G401 (cell line): ENCODE data around the gene RASGRP1. TPM values are rescaled to one million over a fixed set of nuclear protein-coding genes. Genes with fewer than 3 reads are reported as not detected.

Source experiments
- DNase-seq: peaks from one replicate; pipeline ENCODE4 v3.0.0-alpha.2; 2015; ENCODE audit warnings: low spot score
- in situ Hi-C: cut with HindIII; loops from 2 replicates; pipeline ENCODE4 v1.10.0; 2016; ENCODE audit warnings: low sequenced_read_pairs, mixed read lengths
- total RNA-seq: library from RNA; depleted of rRNA; stranded (reverse); fragments of >200 nt; shearing (Covaris generic); gene quantifications from 2 replicates; pipeline ENCODE4 v1.2.3, GENCODE V29; 2014

The RASGRP1 gene
- total RNA-seq, 1 experiment from 2014 or later: not detected

DNA sequence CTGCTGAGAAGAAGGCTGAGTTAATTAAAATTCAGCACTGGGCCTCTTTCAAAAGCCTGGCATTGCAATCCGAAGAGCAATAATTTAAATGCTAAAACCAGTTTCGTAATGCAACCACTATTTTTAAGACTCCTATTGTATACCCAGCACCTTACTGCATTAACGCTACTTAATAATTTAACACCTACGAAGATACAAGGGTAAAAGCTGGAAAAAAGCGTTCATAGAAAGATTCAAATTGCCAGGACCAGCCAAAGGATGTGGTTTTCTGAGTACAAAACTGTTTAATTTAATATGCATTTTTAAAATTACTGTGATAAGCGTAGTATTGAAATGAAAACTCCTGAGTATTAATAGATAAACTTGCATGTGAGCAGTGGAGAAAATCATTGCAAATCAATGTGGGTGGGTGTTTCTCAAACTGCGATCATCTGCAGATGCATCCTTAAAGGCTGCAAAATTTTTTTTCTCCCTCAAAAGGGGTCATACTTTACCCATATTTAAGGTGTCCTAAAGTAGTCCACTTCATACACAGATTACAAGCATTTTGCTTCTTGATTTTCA is 12.9 kb upstream of the RASGRP1 start:
- DNase-seq: no peak
- in situ Hi-C loops: no loop called here

DNA sequence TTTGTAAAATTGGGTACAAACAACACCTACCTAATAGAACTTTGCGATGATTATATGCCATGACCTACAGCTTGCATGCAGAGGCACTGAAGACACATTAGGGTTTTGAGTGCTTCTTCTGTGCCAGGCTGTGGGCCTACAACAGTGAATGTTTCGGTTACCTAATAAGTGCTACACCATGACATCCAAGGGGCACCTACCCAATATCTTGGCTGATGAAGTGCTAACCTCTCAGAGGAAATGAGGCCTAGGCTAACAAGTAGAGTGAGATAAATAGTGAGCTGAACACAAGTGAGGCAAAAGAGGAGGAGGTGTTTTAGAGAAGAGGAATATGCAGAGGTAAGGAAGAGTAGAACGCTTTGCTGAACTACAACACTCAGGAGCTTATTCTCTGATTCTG is 12.2 kb upstream of the RASGRP1 start:
- in situ Hi-C loops: no loop called here

DNA sequence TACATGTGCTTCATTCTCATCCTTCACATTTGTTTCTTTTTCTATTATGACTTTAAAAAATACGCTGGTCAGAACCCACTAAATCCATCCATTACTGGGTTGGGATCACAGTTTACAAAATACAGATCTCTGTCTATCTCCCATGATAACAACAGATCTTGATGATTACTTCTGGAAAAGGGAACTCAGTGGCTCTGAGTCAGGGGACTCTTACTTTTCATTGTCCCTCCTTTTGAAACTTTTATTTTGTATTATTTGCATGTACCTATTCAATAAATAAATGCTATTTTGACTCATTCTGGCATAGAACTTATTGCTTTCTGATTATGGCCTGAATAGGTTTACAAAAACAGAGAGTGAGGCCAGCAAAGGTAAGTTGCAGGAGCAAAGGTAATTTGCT is 11.6 kb upstream of the RASGRP1 start:
- in situ Hi-C loops: no loop called here
- DNase-seq: no peak

More for the DNA sequence above, 12.2 kb upstream of the RASGRP1 start:
- DNase-seq: no peak

DNA sequence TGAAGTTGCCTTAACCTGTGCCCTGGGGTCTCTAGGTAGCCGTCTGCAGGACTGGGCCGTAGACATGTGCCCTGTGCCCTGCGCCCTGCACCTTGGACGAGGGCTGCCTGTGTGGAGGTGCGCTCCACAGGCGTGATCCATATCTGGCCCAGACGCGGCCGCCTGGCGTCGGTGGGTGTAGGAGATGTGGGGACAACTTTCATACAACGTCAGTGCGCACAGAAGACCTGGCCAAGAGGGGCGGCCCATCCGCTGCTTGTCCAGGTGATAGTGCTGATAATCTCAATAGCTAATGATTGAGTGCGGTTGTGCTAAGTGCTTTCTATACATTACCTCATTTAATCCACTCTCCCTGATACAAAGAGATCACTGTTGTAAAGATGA is 665 bp upstream of the RASGRP1 start:
- in situ Hi-C loops: no loop called here

DNA sequence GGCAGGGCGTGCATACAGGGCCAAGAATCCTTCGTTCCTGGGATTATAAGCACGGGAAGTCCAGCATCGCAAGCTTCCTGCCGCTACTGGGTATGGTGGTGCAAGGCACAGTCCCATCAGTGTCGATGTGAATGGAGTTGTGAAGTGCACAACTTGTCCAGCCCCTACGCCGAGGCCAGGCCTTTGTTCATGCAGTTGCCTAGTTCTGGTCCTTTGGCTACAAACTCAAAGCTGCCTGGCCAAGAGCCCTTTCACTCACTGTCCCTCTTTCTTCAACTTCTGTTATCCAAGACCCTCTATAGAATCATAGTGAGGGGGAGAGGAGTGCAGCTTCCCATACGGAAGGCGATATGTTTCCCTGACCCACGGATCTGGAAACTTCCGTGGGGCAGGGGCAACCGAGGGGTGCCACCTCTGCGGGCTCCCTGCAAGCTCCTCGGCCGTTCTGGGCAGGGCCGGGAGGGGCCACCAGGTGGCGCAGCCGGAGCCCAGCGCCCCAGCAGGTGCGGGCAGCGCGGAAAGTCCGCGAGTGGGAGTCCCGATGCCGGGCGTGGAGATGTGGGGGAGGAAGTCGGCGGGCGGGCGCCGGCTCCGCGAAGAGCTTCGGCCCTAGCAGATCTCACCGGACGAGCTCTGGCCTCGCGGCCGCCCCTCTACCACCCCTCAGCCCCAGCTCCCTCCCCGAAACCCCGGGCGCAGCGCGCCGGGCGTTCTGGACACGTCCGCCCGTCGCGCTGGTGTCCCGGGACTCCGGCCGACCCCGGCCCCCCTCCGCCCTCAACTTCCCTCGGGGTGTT is 693 bp downstream of the RASGRP1 start:
- in situ Hi-C loops: no loop called here
- DNase-seq: peak; percentile 72

More for the DNA sequence above, 665 bp upstream of the RASGRP1 start:
- peak; percentile 42 for DNase-seq

DNA sequence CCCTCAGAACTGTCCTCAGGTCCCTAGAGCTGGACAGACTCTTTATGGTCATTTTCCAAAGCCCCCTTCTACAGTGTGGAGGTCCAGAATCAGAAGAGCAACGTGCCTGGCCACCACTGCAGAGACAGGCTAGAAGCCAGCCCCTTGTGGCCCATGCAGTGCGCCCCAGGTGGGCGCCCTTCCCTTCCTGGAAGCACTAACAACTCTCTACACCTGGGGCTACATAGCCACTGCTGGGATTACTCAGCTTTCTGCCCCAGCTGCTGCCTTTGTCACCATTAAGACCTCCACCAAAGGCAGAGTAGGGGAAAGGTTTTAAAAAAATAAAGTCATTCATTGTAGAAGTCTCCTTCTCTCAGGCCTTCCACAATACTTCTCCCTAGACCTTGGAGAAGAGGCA is 2.3 kb downstream of the RASGRP1 start:
- in situ Hi-C loops: no loop called here
- no peak for DNase-seq

DNA sequence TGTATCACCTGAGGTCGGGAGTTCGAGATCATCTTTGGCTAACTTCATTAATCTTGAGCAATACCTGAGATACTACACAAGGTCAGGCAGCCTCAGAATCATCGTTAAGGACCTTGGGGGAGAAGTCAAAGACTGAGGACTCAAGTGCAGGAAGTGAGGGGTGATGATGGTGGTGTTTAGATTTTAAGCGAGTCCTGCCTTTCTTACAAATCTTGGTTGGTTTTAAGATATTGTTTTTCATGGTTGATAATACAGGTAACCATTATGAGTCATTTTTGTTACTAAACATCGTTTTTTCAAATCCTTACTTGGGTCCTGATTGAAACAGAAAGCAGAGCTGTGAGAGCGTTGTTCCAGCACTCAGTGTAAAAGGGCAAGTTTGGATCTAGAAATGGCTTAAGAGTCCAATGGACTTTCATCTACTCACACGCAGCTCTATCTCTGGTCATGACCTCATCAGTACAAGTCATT is 4.1 kb downstream of the RASGRP1 start:
- DNase-seq: peak; percentile 40
- in situ Hi-C loops: no loop called here

DNA sequence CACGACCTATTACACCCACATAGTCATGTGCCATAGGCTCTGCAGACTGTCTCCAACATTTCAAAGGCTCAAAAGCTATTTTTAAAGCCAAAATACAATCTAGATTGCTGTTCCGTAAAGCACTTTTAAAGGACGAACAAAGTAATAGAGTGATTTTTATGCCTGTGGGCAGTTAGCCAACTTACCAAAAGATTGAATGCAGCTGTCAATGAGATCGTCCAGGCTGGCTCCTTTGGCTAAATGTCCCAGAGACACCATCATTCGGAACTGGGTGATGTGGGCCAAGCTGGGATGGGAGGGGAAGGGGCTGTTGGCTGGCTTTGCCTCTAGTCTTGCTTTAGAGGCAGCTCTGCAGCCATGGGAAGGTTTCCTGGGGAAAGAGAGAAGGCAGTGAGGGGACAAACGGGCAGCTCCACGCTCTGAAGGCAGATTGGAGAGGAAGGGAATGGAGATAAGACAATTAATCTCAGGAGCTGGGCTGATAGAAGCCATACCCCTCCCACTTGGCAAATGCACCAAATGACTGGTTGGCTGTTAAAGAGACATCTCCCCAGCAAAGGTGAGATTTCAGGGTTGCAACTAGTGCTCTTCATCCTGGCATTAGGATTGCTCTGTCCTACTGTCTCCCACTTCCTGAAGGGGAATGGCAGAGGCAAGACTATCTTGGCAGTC is 4.8 kb downstream of the RASGRP1 start:
- DNase-seq: peak; percentile 93
- in situ Hi-C loops: no loop called here

DNA sequence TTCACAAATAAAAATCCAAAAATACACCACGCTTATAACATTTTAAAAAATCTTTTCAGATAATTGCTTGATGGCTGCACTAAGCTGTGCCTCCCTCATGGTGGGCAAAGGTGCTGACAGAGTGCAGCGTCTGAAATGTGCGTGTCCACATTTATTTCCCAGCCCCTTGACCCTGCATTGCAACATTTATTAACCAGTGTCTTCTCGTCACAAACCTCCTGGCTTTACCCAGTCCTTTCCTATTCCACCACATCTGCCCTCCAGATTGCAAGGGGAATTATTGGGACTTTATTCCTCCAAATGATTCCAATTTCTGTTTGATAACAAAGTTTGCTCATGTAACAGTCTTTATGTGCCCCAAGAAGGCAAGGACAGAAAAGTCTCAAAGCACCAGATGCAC is 5.5 kb downstream of the RASGRP1 start:
- in situ Hi-C loops: no loop called here
- peak; percentile 19 for DNase-seq

DNA sequence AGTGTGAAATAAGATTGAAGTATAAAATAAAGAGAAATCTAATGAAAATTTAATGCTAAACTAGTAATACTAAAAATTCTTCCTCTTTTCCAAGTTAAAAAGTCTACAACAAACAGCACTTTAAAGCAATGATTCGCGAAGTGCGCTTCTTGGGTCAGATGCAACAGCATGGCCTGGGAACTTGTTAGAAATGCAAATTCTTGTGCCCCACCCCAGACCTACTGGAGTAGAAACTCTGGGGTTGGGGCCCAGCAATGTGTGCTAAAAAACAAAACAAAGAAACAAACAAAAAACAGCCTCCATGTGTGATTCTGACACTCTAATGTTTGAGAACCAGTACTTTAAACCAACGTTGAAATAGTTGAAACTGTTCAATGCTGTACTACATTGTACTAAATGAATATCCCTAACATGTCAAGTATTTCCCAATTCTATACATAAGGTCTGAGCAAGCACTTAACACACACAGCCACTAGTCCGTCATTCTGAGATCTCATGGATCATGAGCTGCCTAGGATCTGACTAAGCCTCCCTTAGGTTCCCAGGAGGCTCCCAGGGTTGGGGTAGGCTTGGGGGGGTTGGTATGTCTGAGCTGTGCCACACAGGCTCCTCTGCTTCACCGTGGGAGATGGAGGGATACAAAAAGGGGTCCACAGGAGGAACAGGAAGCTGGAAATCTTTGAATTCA is 6.1 kb downstream of the RASGRP1 start:
- in situ Hi-C loops: no loop called here
- DNase-seq: peak; percentile 41

DNA sequence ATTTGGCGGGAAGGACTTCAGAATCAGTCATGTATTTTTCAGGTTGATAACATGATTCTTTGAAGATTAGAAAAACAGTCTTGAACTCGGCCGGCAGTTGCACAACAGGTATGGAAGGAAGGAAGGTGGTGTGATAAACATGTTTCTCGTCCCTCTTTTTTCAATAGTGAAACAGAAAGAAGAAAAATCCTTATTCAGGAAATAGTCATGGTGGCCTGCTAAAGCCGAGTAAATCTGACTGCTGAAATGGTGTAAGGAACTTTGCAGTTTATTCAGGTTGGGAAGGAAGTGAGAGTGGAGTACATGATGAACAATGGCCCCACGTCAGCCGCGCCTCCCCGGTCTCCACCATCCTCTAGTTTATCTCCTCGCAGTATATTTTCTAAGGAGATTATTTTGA is 6.7 kb downstream of the RASGRP1 start:
- peak; percentile 46 for DNase-seq
- in situ Hi-C loops: no loop called here

DNA sequence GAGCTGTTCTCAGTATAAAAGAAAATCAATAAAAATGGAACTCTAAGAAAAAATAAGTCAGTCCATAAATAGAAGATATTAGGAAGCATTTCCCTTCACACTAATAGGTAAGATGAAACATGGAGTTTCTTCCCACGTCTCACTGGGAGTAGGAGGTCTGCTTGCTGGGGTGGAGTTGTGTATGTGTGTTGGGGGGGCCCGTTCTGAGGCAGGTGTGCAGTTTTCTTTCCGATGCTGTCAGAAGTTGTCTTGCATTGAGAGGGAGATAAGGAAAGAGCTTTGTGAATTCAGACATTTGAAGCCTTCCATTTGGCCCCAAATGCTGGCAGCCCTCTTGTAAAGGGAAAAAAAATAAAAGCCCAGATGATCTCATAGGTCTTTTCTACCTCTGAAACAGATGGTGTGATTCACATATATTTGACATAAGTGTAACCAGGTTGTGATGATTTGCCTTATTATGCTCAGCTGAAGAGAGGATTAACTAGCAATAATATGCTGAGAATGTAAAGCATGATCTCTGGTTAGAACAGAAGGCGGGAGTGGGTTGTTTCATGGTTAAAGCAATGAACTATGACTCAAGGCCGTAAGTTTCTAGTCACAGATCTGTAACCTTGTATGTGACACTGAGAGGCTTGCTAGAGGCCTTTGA is 8.8 kb downstream of the RASGRP1 start:
- in situ Hi-C loops: no loop called here
- peak; percentile 63 for DNase-seq

DNA sequence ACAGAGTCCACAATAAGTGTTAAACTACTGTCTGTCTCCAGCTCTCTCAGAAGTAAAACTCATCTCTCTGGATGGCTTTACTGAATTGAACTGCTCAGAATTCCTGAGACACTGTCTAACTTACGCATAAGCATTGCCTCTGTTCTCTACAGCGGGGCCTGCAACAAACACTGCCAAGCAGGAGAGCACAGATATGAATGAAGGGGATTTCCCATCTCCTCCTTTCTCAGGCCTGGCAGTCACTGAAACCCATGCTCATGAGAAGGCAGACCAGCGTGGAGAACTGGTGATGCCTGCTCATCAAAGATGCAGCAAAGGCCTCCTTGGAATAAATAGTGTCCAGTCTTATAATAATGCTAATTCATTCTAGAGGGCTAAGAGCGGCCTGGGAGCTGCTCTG is 10.3 kb downstream of the RASGRP1 start:
- in situ Hi-C loops: no loop called here
- no peak for DNase-seq

DNA sequence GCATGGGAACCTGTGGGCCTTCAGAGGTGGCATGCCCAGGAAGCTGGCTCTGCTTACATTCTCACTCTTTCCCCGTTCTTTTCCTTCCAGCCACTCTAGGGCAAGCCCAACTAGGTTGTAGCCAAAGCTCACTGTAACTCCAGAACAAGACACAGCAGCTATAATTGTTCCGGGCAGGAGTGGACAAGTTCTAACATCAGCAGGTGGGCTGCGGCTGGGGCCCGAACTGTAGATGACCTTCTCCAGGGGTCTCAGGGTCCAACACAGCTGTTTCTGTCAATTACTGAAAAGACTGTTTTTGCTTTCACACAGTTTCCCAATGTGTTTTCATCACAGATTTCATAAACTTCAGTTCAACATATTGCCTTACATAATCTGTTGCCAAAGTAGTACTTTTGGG is 11.5 kb downstream of the RASGRP1 start:
- peak; percentile 33 for DNase-seq
- in situ Hi-C loops: no loop called here

DNA sequence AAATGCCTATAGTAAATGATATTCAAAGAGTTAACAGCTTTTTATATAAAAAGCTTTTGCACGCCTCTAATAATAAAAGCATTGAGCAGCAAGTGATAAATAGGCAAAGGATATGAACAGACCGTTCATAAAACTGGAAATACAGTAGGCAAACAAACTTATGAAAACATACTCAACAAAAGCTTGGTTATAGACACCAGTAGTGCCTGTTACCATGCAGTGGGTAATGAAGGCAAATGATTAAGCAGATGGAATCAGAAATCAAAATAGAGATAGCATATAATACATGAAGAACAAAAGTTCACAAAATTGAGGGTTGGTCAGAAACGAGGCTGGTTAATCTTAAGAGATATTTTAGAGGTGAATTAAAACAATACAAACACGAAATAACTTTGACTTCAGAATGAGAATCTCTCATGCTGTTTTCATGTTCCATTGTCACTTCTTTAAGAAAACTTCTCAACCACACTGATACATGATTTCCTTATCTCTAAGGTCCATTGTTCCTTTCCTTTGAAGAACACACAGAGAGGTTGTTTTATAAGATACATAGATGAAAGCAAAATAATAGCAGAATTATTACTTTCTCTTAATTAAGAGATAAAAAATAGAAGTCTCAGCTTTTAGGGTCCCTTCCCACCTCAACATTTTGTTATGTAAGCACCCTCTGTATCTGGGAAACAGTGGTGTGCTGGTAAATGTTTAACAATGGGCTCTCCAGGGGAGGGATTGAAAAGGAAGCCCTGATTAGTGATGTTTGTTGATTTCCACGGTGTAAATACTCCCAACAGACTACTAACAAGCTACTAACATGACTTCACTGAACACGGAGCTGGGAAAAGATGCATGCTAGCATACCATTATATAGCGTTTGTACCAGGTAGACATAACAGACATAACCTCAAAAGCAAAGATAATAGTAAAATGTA is 12.6 kb downstream of the RASGRP1 start:
- in situ Hi-C loops: no loop called here
- DNase-seq: peak; percentile 30

DNA sequence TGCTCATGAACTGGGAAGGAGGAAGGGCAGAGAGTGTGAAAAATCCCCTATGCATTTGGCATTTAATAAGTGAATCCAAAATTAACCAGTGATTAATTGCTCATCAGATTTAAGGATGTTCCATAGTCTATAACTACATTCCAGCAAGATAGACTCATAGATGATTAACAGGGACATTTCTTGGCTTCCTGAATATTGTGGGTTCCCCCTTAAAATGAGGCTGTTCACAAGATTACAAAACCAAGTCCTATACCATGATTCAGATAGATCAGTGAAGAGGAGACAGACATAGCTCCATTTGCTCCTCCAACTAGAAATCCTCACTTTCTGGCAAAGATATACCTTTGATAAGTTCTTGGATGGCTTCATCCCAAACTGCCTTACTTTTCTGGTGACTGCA is 15.4 kb downstream of the RASGRP1 start:
- in situ Hi-C loops: no loop called here
- DNase-seq: no peak

DNA sequence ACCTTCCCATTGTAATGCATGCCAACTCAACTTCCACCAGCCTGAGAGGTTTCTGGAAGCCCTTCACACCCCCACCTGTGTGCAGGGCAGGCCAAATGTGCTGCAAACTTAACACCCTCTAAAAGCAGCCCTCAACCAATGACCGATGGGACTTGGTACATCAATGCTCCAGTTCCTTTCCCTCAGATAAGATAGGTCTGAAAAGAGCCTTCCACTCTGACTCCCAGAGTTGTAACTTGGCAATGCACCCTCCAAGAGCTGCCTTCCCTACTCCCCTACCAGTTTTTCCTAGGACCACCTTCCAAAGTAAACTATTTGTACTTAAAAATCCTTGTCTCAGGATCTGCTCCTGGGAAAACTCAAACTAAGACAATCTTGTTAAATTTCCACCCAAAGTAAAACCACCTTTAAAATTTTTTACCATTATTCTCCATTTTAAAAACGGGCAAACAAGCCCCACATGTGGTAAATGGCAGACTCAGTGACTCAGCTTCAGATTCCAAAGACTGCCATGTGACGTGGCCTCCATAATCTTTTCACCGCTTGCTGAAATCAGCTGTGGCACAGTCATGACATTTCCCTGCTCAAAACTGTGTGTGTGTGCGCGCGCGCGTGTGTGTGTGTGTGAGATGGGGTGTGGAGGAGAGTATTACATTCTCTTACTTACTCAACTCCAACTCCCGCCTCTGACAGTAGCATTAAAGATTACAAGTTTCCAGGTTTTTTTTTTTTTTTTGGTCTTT is 17.2 kb downstream of the RASGRP1 start:
- in situ Hi-C loops: no loop called here

DNA sequence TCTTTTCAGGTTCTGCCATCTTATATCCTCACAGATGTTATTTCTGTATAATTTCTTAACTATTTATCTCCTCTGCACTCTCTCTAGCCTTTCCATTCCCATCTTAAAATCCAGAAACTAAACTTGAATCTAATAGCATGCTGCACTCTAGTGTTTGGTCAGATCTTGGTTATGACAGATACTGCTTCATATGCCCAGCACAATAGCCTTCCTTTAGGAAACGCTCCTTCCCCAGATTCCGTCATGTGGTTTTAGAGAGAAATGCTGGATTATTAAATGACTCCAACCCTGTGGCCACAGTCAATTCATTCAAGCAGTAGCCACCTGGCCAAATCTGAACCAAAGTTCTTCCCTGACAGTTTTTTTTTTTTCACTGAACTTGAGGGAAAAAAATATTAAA is 19.4 kb downstream of the RASGRP1 start:
- in situ Hi-C loops: no loop called here
- DNase-seq: peak; percentile 63

More for the DNA sequence above, 17.2 kb downstream of the RASGRP1 start:
- DNase-seq: peak; percentile 37
